NT2/D1 (cell line): ENCODE results near the gene SLC38A10.

ENCODE experiments used
- SUZ12 ChIP-seq: IDR thresholded peaks from 2 replicates; pipeline ENCODE4 v1.6.1; 2011; ENCODE audit not compliant: insufficient read length, insufficient read depth; ENCODE audit errors: extremely low read depth
- YY1 ChIP-seq: IDR thresholded peaks from 2 replicates; pipeline ENCODE4 v1.6.1; 2011; ENCODE audit not compliant: insufficient read length, insufficient read depth
- ZNF274 ChIP-seq: IDR thresholded peaks from 2 replicates; pipeline ENCODE4 v1.6.1; 2011; ENCODE audit warnings: mild to moderate bottlenecking, low read depth, low read length

GRCh38 chr17:81336930-81337325 is 41.8 kb upstream of the SLC38A10 start:
- TF ChIP-seq YY1 (no peak), ZNF274 (no peak), SUZ12 (no peak)
